IPS-20b (cell line): ENCODE data around the gene DUOX2.
"Not testable (repeated sequence)": the region's sequence is repeated elsewhere in the genome, so short reads cannot be mapped to it uniquely, and the experiment has no call there.

Experiments
- H3K27ac ChIP-seq: one replicate; pipeline ENCODE4 v1.5.1; 2013; ENCODE audit warnings: low read length
- H3K27me3 ChIP-seq: 2 replicates; pipeline ENCODE4 v1.6.1; 2013; ENCODE audit warnings: mild to moderate bottlenecking, low read length, inconsistent platforms; ENCODE audit not compliant: insufficient read depth
- H3K36me3 ChIP-seq: 2 replicates; pipeline ENCODE4 v1.6.1; 2013; ENCODE audit warnings: low read depth, mild to moderate bottlenecking, inconsistent platforms, low read length, moderate library complexity; ENCODE audit not compliant: insufficient read depth
- H3K4me1 ChIP-seq: 2 replicates; pipeline ENCODE4 v1.6.1; 2013; ENCODE audit warnings: mild to moderate bottlenecking, control low read depth, inconsistent platforms, low read length, moderate library complexity; ENCODE audit not compliant: insufficient read depth
- H3K4me3 ChIP-seq: 2 replicates; pipeline ENCODE4 v1.5.1; 2013; ENCODE audit warnings: mild to moderate bottlenecking, low read length, inconsistent platforms
- H3K9ac ChIP-seq: 2 replicates; pipeline ENCODE4 v1.6.1; 2013; ENCODE audit warnings: low read depth, mild to moderate bottlenecking, inconsistent platforms, low read length, moderate library complexity
- H3K9me3 ChIP-seq: 2 replicates; pipeline ENCODE4 v1.6.1; 2013; ENCODE audit warnings: mild to moderate bottlenecking, low read depth, low read length, inconsistent platforms; ENCODE audit not compliant: insufficient read depth

Gene DUOX2

GRCh38 chr15:45091576-45091975 is 22.4 kb downstream of the DUOX2 start:
- no peak overlapping the region for H3K4me3 ChIP-seq
- H3K27ac ChIP-seq, result no peak overlapping the region
- no peaks in the 10 kb centered on the region for H3K9me3 ChIP-seq
- peaks cover 21% of the 10 kb centered on the region; the same call in 1 of the 2 replicates for H3K27me3 ChIP-seq
- no peaks in the 10 kb centered on the region for H3K36me3 ChIP-seq
- no peak overlapping the region for H3K9ac ChIP-seq
- no peaks in the 10 kb centered on the region for H3K4me1 ChIP-seq

GRCh38 chr15:45091161-45091560 is 22.8 kb downstream of the DUOX2 start:
- no peaks in the 10 kb centered on the region for H3K36me3 ChIP-seq
- no peaks in the 10 kb centered on the region for H3K9me3 ChIP-seq
- H3K27ac ChIP-seq, result no peak overlapping the region
- H3K4me1 ChIP-seq, result no peaks in the 10 kb centered on the region
- H3K27me3 ChIP-seq, result peaks cover 21% of the 10 kb centered on the region; the same call in 1 of the 2 replicates
- no peak overlapping the region for H3K9ac ChIP-seq
- no peak overlapping the region for H3K4me3 ChIP-seq

- Histone ChIP-seq H3K36me3 (no peaks in the 10 kb centered on the region), H3K4me3 (no peak overlapping the region), H3K27me3 (peaks cover 21% of the 10 kb centered on the region; the same call in 1 of the 2 replicates), H3K4me1 (no peaks in the 10 kb centered on the region), H3K9ac (no peak overlapping the region), H3K9me3 (no peaks in the 10 kb centered on the region), H3K27ac (no peak overlapping the region)
Measured at GRCh38 chr15:45089712-45090373, 24.1 kb downstream of the DUOX2 start.

- no peaks in the 10 kb centered on the region for H3K4me1 ChIP-seq
- no peak overlapping the region for H3K4me3 ChIP-seq
- H3K27me3 ChIP-seq, result peaks cover 21% of the 10 kb centered on the region; the same call in 1 of the 2 replicates
Measured at GRCh38 chr15:45088801-45089711, 24.9 kb downstream of the DUOX2 start.

GRCh38 chr15:45087513-45087912 is 26.5 kb downstream of the DUOX2 start:
- Histone ChIP-seq H3K9ac (no peak overlapping the region), H3K4me3 (no peak overlapping the region), H3K27ac (no peak overlapping the region), H3K9me3 (no peaks in the 10 kb centered on the region), H3K4me1 (no peaks in the 10 kb centered on the region), H3K27me3 (peaks cover 16% of the 10 kb centered on the region; the same call in 1 of the 2 replicates), H3K36me3 (no peaks in the 10 kb centered on the region)

More at GRCh38 chr15:45088801-45089711, 24.9 kb downstream of the DUOX2 start:
- no peak overlapping the region for H3K9ac ChIP-seq
- no peaks in the 10 kb centered on the region for H3K9me3 ChIP-seq
- H3K36me3 ChIP-seq, result no peaks in the 10 kb centered on the region
- no peak overlapping the region for H3K27ac ChIP-seq

GRCh38 chr15:45084163-45084562 is 29.8 kb downstream of the DUOX2 start:
- no peaks in the 10 kb centered on the region for H3K36me3 ChIP-seq
- no peak overlapping the region for H3K4me3 ChIP-seq
- H3K27ac ChIP-seq, result no peak overlapping the region
- no peak overlapping the region for H3K9ac ChIP-seq
- no peaks in the 10 kb centered on the region for H3K4me1 ChIP-seq
- no peaks in the 10 kb centered on the region for H3K9me3 ChIP-seq
- peaks cover 8% of the 10 kb centered on the region; the same call in 1 of the 2 replicates for H3K27me3 ChIP-seq

- H3K9ac ChIP-seq, result no peak overlapping the region
- H3K4me3 ChIP-seq, result no peak overlapping the region
- H3K9me3 ChIP-seq, result no peaks in the 10 kb centered on the region
- no peaks in the 10 kb centered on the region for H3K36me3 ChIP-seq
- no peak overlapping the region for H3K27ac ChIP-seq
- H3K27me3 ChIP-seq, result peaks cover 8% of the 10 kb centered on the region; the same call in 1 of the 2 replicates
- no peaks in the 10 kb centered on the region for H3K4me1 ChIP-seq
Measured at GRCh38 chr15:45083223-45083622, 30.7 kb downstream of the DUOX2 start.

- H3K4me1 ChIP-seq, H3K9me3 ChIP-seq, H3K27ac ChIP-seq, H3K27me3 ChIP-seq, H3K9ac ChIP-seq, H3K4me3 ChIP-seq, H3K36me3 ChIP-seq: not testable (repeated sequence)
Measured at GRCh38 chr15:45082412-45082811, 31.6 kb downstream of the DUOX2 start.

- not testable (repeated sequence) for H3K36me3 ChIP-seq, H3K4me1 ChIP-seq, H3K9ac ChIP-seq, H3K4me3 ChIP-seq, H3K27ac ChIP-seq, H3K27me3 ChIP-seq, H3K9me3 ChIP-seq
Measured at GRCh38 chr15:45080593-45080992, 33.4 kb downstream of the DUOX2 start.

GRCh38 chr15:45079628-45080246 is 34.2 kb downstream of the DUOX2 start:
- H3K27me3 ChIP-seq, H3K9me3 ChIP-seq, H3K36me3 ChIP-seq, H3K9ac ChIP-seq, H3K4me1 ChIP-seq, H3K4me3 ChIP-seq, H3K27ac ChIP-seq: not testable (repeated sequence)

- H3K9ac ChIP-seq, H3K4me3 ChIP-seq, H3K36me3 ChIP-seq, H3K9me3 ChIP-seq, H3K4me1 ChIP-seq, H3K27ac ChIP-seq, H3K27me3 ChIP-seq: not testable (repeated sequence)
Measured at GRCh38 chr15:45079201-45079600, 34.8 kb downstream of the DUOX2 start.
